Measurements from ENCODE around the gene DTNB.

- TF ChIP-seq CTCF (IDR thresholded peaks at IDR 0.05) (no peak), POLR2A (IDR thresholded peaks at IDR 0.05) (no peak)
These were observed 310.8 kb downstream of the DTNB start for GRCh38 chr2:25362434-25363145.
